ENCODE measurements around the gene ANXA6.

GRCh38 chr5:151074557-151074956, 83.0 kb downstream of the ANXA6 start:
- TF ChIP-seq, protein P1, sequence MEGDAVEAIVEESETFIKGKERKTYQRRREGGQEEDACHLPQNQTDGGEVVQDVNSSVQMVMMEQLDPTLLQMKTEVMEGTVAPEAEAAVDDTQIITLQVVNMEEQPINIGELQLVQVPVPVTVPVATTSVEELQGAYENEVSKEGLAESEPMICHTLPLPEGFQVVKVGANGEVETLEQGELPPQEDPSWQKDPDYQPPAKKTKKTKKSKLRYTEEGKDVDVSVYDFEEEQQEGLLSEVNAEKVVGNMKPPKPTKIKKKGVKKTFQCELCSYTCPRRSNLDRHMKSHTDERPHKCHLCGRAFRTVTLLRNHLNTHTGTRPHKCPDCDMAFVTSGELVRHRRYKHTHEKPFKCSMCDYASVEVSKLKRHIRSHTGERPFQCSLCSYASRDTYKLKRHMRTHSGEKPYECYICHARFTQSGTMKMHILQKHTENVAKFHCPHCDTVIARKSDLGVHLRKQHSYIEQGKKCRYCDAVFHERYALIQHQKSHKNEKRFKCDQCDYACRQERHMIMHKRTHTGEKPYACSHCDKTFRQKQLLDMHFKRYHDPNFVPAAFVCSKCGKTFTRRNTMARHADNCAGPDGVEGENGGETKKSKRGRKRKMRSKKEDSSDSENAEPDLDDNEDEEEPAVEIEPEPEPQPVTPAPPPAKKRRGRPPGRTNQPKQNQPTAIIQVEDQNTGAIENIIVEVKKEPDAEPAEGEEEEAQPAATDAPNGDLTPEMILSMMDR (IDR thresholded peaks at IDR 0.05): no peak
- TF ChIP-seq POLR2A (IDR thresholded peaks at IDR 0.05) (no peak), POLR2AphosphoS5 (IDR thresholded peaks at IDR 0.05) (no peak)
